ENCODE results near the gene MCC.
"Not testable (repeated sequence)": the region's sequence is repeated elsewhere in the genome, so short reads cannot be mapped to it uniquely, and the experiment has no call there.

The MCC gene

GRCh38 chr5:113405530-113405929, 82.7 kb downstream of the MCC start:
- DNase-seq, result no peak

- DNase-seq, result no peak
These were observed 84.0 kb downstream of the MCC start for GRCh38 chr5:113404269-113404668.

GRCh38 chr5:113397986-113398385, 90.3 kb downstream of the MCC start:
- not testable (repeated sequence) for DNase-seq

GRCh38 chr5:113397046-113397445, 91.2 kb downstream of the MCC start:
- no peak for DNase-seq

- DNase-seq, result no peak
These were observed 93.6 kb downstream of the MCC start for GRCh38 chr5:113394658-113395057.

- DNase-seq, result no peak
These were observed 98.0 kb downstream of the MCC start for GRCh38 chr5:113390224-113390623.

- DNase-seq, result no peak
These were observed 99.1 kb downstream of the MCC start for GRCh38 chr5:113389116-113389515.

GRCh38 chr5:113387844-113388243, 100.4 kb downstream of the MCC start:
- DNase-seq, result no peak

- no peak for DNase-seq
These were observed 103.4 kb downstream of the MCC start for GRCh38 chr5:113384782-113385285.

- no peak for DNase-seq
These were observed 105.5 kb downstream of the MCC start for GRCh38 chr5:113382731-113383130.

GRCh38 chr5:113381791-113382190, 106.5 kb downstream of the MCC start:
- DNase-seq, result no peak

- DNase-seq, result no peak
These were observed 107.4 kb downstream of the MCC start for GRCh38 chr5:113380807-113381326.

GRCh38 chr5:113379936-113380806, 108.1 kb downstream of the MCC start:
- DNase-seq, result no peak

- DNase-seq, result peak; percentile 37
These were observed 109.2 kb downstream of the MCC start for GRCh38 chr5:113378959-113379541.

- DNase-seq, result no peak
These were observed 109.7 kb downstream of the MCC start for GRCh38 chr5:113378514-113378913.

GRCh38 chr5:113378081-113378480, 110.2 kb downstream of the MCC start:
- DNase-seq, result no peak

GRCh38 chr5:113376640-113377039, 111.6 kb downstream of the MCC start:
- DNase-seq, result no peak

- no peak for DNase-seq
These were observed 112.7 kb downstream of the MCC start for GRCh38 chr5:113375480-113376060.

- DNase-seq, result no peak
These were observed 114.8 kb downstream of the MCC start for GRCh38 chr5:113373426-113373825.

- no peak for DNase-seq
These were observed 116.5 kb downstream of the MCC start for GRCh38 chr5:113371721-113372196.

- no peak for DNase-seq
These were observed 120.7 kb downstream of the MCC start for GRCh38 chr5:113367586-113367985.

GRCh38 chr5:113364466-113364865, 123.8 kb downstream of the MCC start:
- no peak for DNase-seq

- no peak for DNase-seq
These were observed 126.6 kb downstream of the MCC start for GRCh38 chr5:113361701-113362100.

GRCh38 chr5:113359419-113359818, 128.8 kb downstream of the MCC start:
- DNase-seq, result no peak
